GM19043 (cell line): ENCODE results near the gene CSTF1.
A peak's percentile ranks its signal among the peaks of the same experiment; 100 is the strongest.
"Not testable (repeated sequence)": the region's sequence is repeated elsewhere in the genome, so short reads cannot be mapped to it uniquely, and the experiment has no call there.

Source experiments
- ATAC-seq: cut with Tn5 transposase; IDR thresholded peaks from one replicate; pipeline ENCODE4 v1.9.1; 2021; ENCODE audit warnings: low read depth; ENCODE audit not compliant: unreplicated experiment

CSTF1 gene

DNA sequence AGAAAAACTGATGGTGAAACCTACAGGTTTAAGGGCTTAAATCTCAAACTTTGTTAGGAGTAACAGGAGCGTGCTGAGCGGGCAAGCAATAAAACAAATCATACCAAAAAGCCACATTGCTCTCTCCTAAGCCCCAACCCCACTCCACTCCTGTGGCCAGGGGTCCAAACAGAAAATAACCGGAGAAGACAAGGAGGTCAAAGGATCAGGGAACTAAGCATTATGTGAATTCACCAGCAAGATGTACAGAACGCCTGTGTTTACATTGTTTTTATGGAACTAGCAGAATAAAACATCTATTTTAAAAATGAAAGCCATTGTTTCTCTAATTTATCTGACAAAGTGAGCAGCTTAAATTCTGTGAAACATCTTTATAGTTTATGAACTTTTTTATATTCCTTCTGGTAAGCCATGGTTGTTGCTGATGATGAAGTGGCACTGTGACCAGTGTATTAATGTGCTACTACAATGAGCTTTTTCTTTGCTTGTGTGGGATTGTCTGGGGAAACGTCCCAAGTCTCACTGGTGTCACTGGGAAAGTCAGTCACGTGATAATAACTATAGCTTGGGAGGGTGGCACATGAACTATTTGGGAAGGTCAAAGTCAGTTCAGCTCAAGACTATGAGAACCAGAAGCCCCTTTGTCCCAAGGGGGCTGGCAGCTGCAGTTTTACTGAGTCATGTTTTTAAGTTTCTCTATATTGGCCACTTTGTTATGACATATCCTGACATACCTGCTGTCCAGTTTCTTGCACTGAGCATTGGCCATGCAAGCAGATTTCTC lies 23.9 kb upstream of the CSTF1 start:
- no peak for ATAC-seq

DNA sequence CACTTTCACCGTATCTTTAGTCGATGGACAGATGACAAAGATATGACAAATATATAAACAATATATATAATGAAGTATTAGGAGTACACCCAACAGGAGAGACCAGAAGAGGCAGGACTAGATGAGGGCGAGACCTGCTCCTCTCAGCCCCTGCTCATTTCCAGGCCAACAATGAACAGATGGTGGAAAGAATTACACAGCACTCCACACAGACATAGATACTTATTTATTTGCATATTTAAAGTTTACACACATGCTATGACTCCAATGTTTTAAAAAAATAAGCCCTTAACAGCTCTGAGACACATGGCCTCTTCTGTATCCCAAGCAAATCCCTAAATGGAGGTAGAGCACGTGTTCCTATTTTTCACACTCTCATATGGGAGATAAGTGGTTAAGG lies 23.3 kb upstream of the CSTF1 start:
- ATAC-seq, result no peak

DNA sequence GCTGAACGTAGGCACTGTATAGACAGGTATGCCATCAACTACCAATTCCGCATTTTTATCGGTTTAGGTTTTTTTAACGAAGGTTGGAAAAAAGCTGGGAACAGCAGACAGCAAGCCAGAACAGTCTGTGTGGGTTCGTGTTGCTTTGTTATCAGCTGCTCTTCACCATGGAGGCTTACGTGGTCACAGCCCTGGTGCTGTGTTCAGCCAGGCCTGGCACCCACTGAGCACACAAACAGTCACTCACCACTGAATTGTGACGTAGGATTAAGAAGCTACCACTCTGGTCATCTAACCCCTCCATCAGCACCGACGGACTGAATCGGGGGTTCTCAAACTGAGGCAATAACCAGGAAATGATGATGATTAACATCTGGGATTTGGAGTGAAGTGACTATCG lies 20.5 kb upstream of the CSTF1 start:
- ATAC-seq, result no peak

DNA sequence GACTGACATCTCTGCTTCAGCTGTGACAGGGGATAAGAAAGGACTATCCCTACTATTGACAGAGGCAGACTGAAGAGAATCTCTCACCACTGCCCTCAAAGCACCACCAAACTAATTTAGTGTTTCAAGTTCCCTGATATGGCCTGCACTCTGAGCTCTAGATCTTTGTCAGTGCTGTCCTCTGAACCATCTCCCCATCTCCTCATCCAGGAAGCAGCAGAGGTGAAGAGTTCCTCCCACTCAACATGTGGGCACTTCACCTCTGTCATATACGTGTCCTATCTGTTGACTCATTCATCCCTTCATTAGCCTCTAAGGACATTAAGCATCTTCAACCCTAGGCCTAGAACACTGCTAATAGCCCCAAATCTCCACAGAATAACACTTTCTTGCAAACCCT lies 19.6 kb upstream of the CSTF1 start:
- no peak for ATAC-seq

DNA sequence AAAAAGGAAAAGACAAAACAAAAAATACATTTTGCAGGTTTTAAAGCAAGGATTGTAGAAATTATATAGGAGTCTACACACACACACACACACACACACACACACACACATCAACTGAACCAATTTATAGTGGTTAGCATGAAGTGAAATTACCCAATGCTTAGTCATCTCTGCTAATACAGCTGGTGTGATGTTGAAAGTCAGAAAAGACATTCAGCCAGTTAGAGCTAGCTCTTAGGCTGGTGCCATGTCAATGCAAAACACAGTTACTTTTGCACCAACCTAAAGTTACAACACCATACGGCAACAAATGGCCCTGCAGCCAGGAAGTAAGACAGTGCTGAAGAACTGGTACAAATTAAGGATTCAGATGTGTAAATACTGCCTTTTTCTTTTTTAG lies 18.5 kb upstream of the CSTF1 start:
- no peak for ATAC-seq

DNA sequence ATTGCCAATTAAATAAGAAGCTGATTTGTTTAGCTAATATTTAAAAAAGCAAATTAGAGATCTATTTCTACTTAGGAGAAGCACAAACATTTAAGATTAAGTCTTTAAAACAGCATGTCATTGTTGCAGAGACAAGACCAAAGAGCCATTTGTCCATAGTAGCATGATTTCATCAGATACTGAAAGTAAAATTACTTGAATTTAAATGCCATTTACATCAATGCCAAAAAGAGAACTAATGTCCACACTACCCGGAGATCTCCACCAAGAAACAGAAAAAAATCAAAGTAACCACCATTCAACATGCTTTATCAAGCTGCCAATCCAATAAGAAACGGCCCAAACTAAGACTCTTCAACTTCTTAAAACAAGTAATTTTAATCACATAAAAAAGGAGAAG lies 16.1 kb upstream of the CSTF1 start:
- ATAC-seq, result no peak

DNA sequence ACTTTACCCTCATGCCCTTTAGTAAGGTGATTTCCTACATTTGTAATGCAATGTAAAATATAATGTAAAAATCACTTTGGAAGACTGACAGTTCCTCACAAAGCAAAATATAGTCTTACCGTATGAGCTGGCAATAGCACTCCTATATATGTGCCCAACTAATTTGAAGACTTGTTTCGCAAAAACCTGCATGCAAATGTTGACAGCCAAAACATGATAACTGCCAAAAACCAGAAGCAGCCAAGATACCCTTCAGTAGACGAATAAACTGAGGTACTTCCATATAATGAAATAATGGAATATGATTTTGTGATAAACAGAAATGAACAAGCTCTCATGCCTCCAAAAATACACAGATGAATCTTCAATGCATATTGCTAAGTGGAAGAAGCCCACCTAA lies 14.1 kb upstream of the CSTF1 start:
- ATAC-seq, result no peak

DNA sequence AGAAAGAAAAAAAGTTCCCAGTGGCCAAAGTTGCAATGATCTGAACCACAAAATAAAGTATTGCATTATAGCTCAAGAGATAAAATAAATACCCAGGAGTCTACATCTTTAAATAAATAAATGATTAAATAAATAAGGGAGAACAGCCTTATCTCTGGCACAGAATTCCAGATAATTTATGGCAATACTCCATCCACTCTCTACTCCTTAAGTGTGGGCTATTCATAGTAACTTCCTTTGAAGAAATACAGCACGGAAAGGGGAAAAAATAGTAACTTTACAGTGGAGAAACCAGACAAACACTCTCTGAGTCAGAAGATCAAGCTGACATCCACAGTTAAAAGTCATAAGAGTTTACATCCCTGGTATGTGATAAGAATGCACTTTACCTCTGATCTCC lies 12.1 kb upstream of the CSTF1 start:
- ATAC-seq, result no peak

DNA sequence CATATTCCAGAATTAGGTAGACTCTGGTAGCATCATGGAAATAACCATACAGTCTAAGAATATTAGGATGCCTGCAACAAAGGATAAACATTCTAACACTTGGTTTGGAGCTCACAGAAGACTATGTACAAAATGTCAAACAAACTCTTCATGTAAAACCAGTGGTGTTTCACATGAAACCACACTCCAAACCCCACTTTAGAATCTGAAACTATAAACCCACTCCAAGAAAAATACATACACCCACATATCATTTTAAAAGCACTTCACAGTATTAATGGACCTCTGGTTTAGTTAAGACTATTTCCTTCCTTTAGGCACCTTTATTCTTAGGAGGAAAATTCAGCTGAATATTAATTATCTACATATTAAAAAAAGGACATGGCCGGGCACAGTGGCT lies 10.9 kb upstream of the CSTF1 start:
- no peak for ATAC-seq

DNA sequence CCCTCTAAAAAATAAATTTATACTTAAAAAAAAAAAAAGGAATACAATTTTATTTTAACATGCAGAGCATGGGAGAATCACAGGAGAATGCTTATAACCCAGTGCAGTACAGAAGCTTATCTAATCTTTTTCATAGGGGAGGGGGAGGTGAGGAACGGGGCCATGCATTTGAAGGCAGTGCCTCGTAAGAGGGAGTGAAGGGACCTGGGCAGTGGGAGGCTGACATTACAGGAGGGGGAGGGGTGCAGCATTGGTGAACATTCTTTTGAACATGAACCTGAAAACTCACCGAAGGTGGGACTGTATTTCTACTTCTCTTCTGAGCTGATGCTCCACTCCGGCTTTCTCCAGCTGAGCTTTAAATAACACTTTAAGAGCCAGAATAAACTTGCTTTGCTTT lies 9.7 kb upstream of the CSTF1 start:
- ATAC-seq, result no peak

DNA sequence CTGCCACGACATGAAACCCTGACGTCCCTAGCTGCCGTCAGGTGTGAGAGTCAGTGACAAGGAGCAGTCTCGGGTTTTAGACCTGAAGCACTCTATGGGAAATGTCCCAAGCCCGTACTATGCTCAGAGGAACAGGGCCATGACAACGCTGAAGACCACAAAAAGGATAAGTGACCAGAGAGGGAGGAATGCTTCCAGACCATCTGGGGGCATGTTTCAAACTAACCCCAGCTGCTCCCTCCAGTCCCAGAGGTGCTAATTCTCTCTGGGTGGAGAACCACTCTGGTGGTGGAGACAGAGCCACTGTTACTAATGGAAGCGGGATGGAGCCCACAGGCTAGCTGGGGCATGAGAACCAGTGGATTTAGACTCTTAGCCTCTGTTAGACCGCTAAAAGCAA lies 9.1 kb upstream of the CSTF1 start:
- no peak for ATAC-seq

DNA sequence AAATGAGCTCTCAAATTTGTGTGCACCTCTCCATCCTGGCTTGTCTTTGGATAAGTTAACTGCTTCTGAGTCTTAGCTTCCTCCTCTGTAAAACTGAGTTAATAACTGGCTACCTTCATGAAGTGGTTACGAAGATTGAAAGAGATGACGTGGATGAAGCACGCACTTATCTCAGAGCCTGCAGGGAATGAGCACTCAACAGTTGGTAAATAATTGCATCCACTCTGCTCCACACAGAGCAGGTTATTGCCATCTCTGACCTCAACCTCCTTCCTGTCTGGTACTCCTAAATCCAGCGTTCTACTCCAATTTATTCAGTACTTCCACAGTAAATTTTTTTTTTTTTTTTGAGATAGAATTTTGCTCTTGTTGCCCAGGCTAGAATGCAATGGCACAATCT lies 7.3 kb upstream of the CSTF1 start:
- ATAC-seq, result no peak

DNA sequence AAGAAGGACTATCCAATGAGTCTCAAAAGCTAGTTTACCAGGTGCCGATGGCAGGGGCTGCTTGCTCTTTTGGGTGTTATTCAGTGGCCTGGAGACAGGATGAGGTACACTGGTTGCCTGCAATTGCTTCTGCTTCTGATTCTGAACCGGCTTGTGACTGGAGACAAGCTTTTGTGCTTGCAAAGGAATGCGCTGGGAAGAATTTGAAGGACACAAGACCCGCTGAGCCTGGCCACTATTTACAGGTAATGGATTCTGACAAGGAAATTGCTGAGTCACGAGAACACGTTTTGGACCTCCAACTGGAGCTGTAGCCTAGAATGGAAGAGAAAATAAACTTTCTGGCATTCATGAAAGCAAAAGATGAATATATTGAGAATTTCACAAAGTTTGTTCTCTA lies 6.2 kb upstream of the CSTF1 start:
- ATAC-seq, result no peak

DNA sequence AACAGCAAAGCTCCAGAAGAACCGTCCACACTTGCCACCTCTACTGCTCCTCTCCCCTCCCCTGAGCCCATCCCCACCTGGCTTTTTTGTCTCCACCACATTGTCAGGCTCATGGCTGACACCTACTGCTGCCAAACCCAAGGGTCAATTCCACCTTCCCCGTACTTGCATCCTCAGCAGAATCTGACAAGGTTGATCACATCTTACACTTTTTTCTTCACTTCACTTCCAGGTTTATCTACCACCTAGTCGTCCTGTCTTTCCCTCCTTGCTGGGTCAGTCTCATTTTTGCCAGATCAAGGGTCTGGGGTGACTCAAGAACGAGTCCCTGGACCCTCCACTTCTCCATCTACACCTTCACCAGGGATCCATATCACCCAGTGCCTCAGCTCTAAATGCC lies 3.6 kb upstream of the CSTF1 start:
- ATAC-seq, result no peak

DNA sequence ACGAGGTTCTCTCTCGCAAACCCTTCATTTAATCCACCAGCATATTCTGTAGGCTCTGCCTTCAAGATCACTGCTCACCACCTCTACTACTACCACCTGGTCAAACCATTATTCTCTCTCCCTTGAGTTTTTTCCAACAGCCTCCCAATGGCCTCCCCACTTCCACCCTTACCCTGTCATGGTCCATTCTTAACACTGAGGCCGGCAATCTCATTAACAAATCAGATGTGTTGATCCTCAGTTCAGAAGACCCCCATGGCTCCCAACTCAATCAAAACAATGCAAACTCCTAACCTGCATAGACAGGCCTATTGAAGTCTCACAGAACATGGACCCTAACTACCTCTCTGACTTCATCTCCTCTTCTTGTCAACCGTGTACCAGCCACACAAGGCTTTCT lies 2.6 kb upstream of the CSTF1 start:
- ATAC-seq, result no peak

DNA sequence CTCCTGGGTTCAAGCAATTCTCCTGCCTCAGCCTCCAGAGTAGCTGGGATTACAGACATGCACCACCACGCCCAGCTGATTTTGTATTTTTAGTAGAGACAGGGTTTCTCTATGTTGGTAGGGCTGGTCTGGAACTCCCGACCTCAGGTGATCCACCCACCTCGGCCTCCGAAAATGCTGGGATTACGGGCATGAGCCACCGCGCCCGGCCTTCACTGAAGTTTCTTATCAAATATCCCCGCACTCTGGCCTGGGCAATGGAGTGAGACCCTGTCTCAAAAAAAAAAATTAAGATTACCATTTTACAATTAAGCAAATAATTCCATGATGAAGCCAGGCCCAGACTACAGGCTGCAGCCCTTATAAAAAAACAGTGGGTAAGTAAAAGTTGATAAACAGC lies 2.0 kb upstream of the CSTF1 start:
- ATAC-seq, result not testable (repeated sequence)

DNA sequence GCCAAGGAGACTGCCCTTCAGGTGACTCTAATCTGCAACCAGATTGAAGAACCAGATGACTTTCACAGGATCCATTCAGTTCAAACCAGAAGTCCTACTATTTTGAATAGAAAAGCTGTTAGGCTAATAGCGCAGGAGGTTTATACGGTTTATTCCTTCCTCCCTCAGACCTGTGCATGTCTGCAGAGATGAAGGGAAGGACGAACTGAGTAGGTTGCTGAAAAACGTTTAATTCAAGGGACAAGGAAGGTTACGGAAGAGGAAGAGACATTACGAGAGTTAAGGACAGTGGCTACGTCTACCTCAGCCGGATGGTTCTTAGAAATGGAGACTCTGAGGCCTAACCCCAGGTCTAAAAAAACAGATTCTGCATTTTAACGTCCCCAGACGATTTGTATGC lies 1.4 kb upstream of the CSTF1 start:
- ATAC-seq, result no peak

DNA sequence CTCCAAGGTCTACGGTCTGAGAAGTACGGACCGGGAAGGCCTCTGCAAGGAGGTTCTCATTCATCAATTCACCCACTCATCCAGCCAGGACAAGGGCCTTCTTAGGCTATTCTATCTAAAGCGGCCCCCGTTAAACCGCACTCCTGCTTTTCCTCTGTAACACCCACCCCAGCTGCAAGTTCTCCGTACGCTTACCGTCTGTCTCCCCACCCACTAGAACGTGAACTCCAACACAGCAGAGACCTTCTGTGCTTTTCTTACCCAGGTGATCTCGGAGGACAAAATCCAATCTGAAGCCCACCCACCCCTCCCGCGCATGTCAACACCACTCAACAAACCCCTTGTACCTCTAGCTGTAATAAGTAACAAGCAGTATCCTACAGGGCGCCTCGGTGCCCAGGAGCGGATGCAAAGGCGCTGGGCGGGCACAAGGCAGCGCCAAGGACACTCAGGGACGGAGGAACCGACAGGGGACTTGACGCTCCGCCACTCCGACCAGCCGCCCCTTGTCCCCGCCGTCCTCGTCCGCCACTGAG lies 781 bp upstream of the CSTF1 start:
- peak; percentile 23 for ATAC-seq

DNA sequence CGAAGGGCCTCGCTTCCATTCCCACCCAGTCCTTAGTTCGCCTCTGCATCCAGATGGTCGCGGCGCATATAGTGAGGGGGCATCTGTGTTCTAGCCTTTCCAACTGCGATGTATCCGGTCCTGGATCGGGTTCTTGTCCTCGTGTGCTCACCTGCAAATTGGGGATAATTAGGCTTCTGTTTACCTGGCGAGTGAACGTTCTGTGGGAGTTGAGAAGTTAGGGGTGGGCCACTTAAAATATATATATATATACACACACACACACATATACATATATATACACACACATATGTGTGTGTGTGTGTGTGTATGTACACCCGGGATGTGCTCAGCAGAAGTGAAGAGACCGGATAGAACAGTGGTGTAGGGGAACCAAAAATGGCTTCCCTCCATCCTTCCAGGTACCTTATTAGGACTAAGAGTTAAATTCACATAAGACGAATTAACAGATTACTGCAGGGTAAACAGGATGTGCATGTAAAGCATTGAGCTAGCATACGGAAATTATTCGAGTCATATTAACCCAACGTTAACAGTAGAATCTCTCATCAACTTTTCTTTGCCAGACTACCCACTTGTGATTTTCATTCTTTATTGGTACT lies 537 bp downstream of the CSTF1 start:
- no peak for ATAC-seq

DNA sequence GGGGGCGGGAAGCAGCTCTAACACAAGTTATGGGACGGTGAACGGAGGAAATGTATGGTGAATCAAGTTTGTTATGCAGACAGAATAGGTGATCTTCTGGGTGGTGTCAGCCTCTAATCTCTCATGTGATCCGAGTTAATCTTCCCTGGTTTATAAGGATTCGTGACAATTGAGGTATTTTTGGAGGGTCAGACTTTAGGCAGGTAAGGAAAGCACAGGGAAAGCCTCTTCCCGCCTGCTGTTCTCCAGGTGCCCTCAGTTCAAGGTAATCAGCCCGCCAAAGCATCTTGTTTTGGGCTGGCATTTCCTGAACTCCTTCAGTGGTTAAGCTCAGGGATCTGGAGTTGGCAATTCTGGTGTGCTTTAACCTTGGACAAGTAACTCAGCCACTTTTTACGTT lies 1.2 kb downstream of the CSTF1 start:
- no peak for ATAC-seq

DNA sequence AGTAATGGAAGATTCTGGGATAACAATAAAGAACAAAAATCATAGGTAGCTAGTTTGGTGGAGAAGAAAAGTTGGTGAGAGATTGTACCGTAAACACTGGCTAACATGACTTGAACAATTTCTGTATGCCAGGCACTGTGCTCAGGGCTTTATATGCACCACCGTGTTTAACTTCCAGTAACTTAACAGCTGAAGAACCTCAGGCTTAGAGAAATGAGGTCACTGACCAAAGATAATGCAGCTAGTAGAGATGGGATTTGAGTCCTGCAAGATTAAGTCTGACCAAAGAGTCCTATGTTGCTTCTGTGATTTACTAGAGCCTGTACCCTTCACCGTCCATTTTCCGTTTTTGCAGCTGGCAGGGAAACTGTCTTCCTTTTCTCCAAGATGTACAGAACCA lies 2.7 kb downstream of the CSTF1 start:
- ATAC-seq, result no peak

DNA sequence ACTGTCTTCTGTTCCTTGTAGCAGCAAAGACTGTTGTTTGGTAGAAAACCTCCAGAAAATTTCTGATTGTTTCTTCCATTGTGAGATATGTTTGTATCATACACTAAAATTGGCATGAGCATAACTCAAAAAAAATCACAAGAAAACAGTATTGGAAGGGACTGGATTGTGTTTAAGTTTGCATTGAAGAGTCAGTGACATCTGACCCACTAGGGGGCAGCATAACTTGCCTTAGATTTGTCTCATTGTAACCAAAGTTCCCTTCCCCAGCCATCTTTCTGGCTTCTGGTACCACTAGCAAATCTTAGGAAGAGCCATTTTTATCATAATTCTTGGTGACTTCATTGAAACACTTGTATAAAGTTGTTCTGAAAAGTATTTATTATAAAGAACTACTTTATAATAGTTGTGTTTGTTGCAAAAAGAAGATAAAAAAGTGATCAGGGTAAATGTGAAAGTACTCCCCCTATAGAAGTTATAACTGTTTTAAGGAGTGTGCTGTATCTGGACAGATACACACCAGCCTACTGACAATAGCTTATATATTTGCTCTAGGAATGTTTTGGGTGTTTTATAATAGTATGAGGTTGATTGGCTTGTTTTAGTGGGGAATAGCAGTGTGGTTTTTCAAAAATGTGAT lies 7.7 kb downstream of the CSTF1 start:
- ATAC-seq, result peak; percentile 75
